ENCODE results near the gene RIPOR2.

The RIPOR2 gene

GRCh38 chr6:24827970-24828369 is 107.8 kb downstream of the RIPOR2 start:
- no peak overlapping the region for H3K4me3 ChIP-seq (ENCODE audit: low read length)
- DNase-seq (ENCODE audit: low read depth): no peak
- TF ChIP-seq CTCF (conservative IDR thresholded peaks at IDR 0.05; ENCODE audit: low read length): no peak

- DNase-seq (ENCODE audit: low read depth): no peak
- no peak for TF ChIP-seq CTCF (conservative IDR thresholded peaks at IDR 0.05; ENCODE audit: low read length)
Measured at GRCh38 chr6:24827162-24827561, 108.6 kb downstream of the RIPOR2 start.

GRCh38 chr6:24825130-24825630 is 110.6 kb downstream of the RIPOR2 start:
- TF ChIP-seq CTCF (conservative IDR thresholded peaks at IDR 0.05; ENCODE audit: low read length): no peak
- H3K4me3 ChIP-seq (ENCODE audit: low read length): no peak overlapping the region
- DNase-seq (ENCODE audit: low read depth): no peak

More at GRCh38 chr6:24827162-24827561, 108.6 kb downstream of the RIPOR2 start:
- no peak overlapping the region for H3K4me3 ChIP-seq (ENCODE audit: low read length)

GRCh38 chr6:24824142-24824938 is 111.4 kb downstream of the RIPOR2 start:
- no peak overlapping the region for H3K4me3 ChIP-seq (ENCODE audit: low read length)
- TF ChIP-seq CTCF (conservative IDR thresholded peaks at IDR 0.05; ENCODE audit: low read length): no peak
- no peak for DNase-seq (ENCODE audit: low read depth)

- TF ChIP-seq CTCF (conservative IDR thresholded peaks at IDR 0.05; ENCODE audit: low read length): no peak
- H3K4me3 ChIP-seq (ENCODE audit: low read length): no peak overlapping the region
- DNase-seq (ENCODE audit: low read depth): no peak
Measured at GRCh38 chr6:24823185-24823584, 112.6 kb downstream of the RIPOR2 start.

GRCh38 chr6:24822696-24823095 is 113.1 kb downstream of the RIPOR2 start:
- DNase-seq (ENCODE audit: low read depth): no peak
- no peak overlapping the region for H3K4me3 ChIP-seq (ENCODE audit: low read length)
- TF ChIP-seq CTCF (conservative IDR thresholded peaks at IDR 0.05; ENCODE audit: low read length): no peak

- no peak for DNase-seq (ENCODE audit: low read depth)
- no peak overlapping the region for H3K4me3 ChIP-seq (ENCODE audit: low read length)
- TF ChIP-seq CTCF (conservative IDR thresholded peaks at IDR 0.05; ENCODE audit: low read length): no peak
Measured at GRCh38 chr6:24821860-24822444, 113.8 kb downstream of the RIPOR2 start.

All from AG10803 (cell line).